Body of pancreas (tissue), 4 donors: Measurements from ENCODE around the gene TNNT2. TPM values are rescaled to one million over a fixed set of nuclear protein-coding genes. Genes with fewer than 3 reads are reported as not detected.

Experiments used
- ATAC-seq: fragments of 150-250 bp; one replicate; pipeline ENCODE4 v1.9.1; 2016
- DNase-seq, 4 donors: peaks; one replicate each; pipeline ENCODE4 v3.0.0-alpha.2; 2019
- H3K27ac ChIP-seq, 4 donors: fragments of 200-600 bp; sonication (generic); 1 replicate in 3 of 4; 2 replicates in 1 of 4; pipeline versions ENCODE4 v1.5.1 to v1.6.1; 2016 to 2019; ENCODE audit warnings: mild to moderate bottlenecking in 1 of 4, mixed read lengths in 1 of 4, moderate library complexity in 1 of 4
- H3K27me3 ChIP-seq, 2 donors: fragments of 200-600 bp; sonication (generic); one replicate each; pipeline ENCODE4 v1.6.0; 2016; ENCODE audit warnings: mild to moderate bottlenecking in 1 of 2
- H3K36me3 ChIP-seq, 2 donors: fragments of 200-600 bp; sonication (generic); replicated peaks in 1 of 2; 2 replicates each; pipeline ENCODE4 v1.5.1; 2016; ENCODE audit warnings: low read depth in 2 of 2; ENCODE audit not compliant: insufficient read depth in 1 of 2
- H3K4me1 ChIP-seq: fragments of 200-600 bp; sonication (generic); one replicate; pipeline ENCODE4 v1.6.0; 2016
- H3K4me3 ChIP-seq, 2 donors: fragments of 200-600 bp; sonication (generic); 1 replicate in 1 of 2; 2 replicates in 1 of 2; pipeline ENCODE4 v1.5.1; 2016 to 2019
- H3K9me3 ChIP-seq, 3 donors: fragments of 200-600 bp; sonication (generic); 1 replicate in 2 of 3; 2 replicates in 1 of 3; pipeline ENCODE4 v1.5.1; 2016
- POLR2A ChIP-seq, 3 donors: fragments of 450-650 bp; IDR thresholded peaks; one replicate each; pipeline ENCODE4 v1.6.1; 2016; ENCODE audit warnings: antibody characterized with exemption in 3 of 3, mild to moderate bottlenecking in 2 of 3
- WGBS, 2 donors: methylation state at CpG; one replicate each; pipeline ENCODE4 v1.1.5; 2017; 5-methylcytosine and 5-hydroxymethylcytosine counted together
- intact Hi-C: fragments of 100-400 bp; cut with DNase I; formaldehyde crosslinking; loops from one replicate; pipeline ENCODE4 v1.15.1; 2023
- total RNA-seq, 2 donors: library from RNA; depleted of rRNA; stranded (reverse); fragments of >200 nt; gene quantifications; one replicate each; pipeline ENCODE4 v1.1.0, GENCODE V29; 2016
- TF ChIP-seq, protein P1 (sequence below), 7 experiments: fragments of 450-650 bp in 4 of 7; fragments of 200-600 bp in 3 of 7; sonication (generic) in 3 of 7; IDR thresholded peaks; one replicate each; pipeline ENCODE4 v1.5.1; 2016 to 2019; ENCODE audit warnings: antibody characterized with exemption in 7 of 7

Gene TNNT2
- total RNA-seq, 2 donors from 2014 or later, result 1.8 TPM; not detected in 1

DNA sequence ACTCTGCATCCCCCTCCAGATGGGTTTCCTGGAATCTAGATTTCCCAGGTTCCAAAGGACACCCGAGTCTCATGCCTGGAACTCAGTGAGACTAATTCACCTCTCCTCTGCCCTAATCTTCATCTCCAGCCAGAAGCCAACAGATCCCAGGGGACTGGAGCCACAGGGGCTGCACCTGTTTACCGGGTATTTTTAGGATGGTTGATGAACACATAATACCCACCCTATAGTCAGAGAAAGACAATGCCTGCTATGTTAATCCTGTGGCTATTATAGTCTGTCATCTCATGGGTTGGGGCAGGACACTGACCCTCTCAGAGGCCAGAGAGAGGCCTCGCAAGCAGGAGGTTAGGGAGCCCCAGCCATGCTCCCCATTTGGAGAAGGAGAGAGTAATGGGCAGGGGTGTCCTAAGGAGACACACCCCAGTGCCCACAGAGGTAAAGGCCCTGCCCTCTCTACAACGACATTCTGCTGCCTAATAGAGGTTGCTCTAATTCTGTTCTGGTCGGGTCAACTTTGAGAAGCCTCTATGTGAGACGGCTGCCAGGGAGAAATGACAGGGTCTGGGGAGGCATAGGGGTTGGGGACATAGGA, 45.1 kb upstream of the TNNT2 start:
- H3K36me3 ChIP-seq, result no peaks in the 10 kb centered on the region
- no peaks in the 10 kb centered on the region for H3K4me1 ChIP-seq
- H3K27ac ChIP-seq, result no peak overlapping the region
- H3K4me3 ChIP-seq, result no peak overlapping the region
- H3K9me3 ChIP-seq, result no peaks in the 10 kb centered on the region
- 60 to 70% methylated on average over 5 to 6 of the region's 6 CpGs for WGBS, 2 donors
- no peak for TF ChIP-seq POLR2A (IDR thresholded peaks at IDR 0.05)
- TF ChIP-seq, protein P1, sequence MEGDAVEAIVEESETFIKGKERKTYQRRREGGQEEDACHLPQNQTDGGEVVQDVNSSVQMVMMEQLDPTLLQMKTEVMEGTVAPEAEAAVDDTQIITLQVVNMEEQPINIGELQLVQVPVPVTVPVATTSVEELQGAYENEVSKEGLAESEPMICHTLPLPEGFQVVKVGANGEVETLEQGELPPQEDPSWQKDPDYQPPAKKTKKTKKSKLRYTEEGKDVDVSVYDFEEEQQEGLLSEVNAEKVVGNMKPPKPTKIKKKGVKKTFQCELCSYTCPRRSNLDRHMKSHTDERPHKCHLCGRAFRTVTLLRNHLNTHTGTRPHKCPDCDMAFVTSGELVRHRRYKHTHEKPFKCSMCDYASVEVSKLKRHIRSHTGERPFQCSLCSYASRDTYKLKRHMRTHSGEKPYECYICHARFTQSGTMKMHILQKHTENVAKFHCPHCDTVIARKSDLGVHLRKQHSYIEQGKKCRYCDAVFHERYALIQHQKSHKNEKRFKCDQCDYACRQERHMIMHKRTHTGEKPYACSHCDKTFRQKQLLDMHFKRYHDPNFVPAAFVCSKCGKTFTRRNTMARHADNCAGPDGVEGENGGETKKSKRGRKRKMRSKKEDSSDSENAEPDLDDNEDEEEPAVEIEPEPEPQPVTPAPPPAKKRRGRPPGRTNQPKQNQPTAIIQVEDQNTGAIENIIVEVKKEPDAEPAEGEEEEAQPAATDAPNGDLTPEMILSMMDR (IDR thresholded peaks at IDR 0.05), result no peak
- ATAC-seq (no peak), DNase-seq (no peak)
- intact Hi-C loops, result no loop called here
- H3K27me3 ChIP-seq, result no peaks in the 10 kb centered on the region

DNA sequence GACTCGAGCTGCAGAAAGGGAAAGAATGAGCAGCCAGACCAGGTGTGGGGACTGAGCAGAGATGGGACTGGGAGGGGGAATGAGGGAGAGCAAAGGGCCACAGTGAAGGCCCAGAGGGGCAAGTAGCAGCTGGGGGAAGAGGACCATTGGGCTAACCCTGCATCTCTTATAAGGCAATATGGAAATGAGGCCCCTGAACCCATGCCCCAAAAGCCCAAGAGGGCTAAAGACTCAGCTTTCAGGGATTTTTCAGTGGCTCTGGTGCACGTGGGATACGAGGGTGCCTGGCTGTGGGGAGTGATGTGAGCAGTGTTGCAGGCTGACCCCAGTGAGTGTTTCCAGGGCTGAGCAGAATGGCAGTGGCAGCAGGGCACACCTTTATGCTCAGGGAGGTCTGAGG, 44.5 kb upstream of the TNNT2 start:
- no peak for DNase-seq
- no peaks in the 10 kb centered on the region for H3K27me3 ChIP-seq
- H3K4me3 ChIP-seq, result no peak overlapping the region
- no peaks in the 10 kb centered on the region for H3K4me1 ChIP-seq
- WGBS, 2 donors, result 52 to 64% methylated on average over 3 of the region's 3 CpGs
- ATAC-seq, result no peak
- TF ChIP-seq POLR2A (IDR thresholded peaks at IDR 0.05), result no peak
- TF ChIP-seq, protein P1 (IDR thresholded peaks at IDR 0.05), result no peak
- intact Hi-C loops, result no loop called here
- H3K27ac ChIP-seq, result no peak overlapping the region
- H3K9me3 ChIP-seq, result no peaks in the 10 kb centered on the region
- H3K36me3 ChIP-seq, result no peaks in the 10 kb centered on the region

DNA sequence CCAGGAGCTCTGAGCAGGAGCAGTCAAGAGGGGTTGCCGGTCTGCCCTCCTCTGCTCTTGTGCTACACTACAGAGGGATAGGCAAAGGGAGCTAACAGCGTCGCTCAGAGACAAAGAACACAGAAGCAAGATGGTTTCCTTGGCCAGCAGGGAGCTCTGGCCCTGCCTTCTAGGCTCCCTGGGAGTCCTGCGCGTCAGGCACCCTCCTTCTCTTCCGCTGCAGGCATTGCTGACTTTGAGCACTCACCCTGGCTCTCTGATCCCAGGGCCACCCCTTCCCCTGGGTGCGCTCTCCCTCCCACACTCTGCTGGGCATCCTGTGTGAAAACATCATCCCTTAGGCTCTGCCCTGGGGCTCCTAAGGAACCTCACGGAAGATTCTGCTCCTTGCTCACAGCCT, 43.6 kb upstream of the TNNT2 start:
- DNase-seq (no peak), ATAC-seq (no peak)
- no peaks in the 10 kb centered on the region for H3K36me3 ChIP-seq
- H3K9me3 ChIP-seq, result no peaks in the 10 kb centered on the region
- H3K27ac ChIP-seq, result no peak overlapping the region
- no peaks in the 10 kb centered on the region for H3K4me1 ChIP-seq
- intact Hi-C loops, result no loop called here
- H3K4me3 ChIP-seq, result no peak overlapping the region
- WGBS, 2 donors, result 74 to 77% methylated on average over 7 to 8 of the region's 8 CpGs
- no peaks in the 10 kb centered on the region for H3K27me3 ChIP-seq
- TF ChIP-seq, protein P1 (IDR thresholded peaks at IDR 0.05), result no peak
- TF ChIP-seq POLR2A (IDR thresholded peaks at IDR 0.05), result no peak

DNA sequence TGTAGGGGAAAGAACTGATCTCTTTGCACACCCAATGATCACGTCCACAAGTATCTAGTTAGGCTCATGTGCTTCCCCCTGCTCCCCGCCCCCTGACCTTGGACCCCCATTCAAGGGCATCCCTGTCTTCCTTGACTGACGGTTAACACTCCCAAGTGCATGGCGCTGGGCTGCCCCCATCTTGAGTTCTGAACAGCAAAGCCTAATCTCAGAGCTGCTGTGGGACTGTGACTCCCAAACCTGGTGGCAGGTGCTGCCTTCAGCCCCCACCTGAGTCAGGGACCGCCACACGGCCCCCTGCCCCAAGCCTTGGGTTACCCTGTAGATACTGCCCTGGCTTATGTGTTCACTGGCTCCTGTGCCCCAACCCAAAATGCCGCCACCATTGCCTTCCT, 43.1 kb upstream of the TNNT2 start:
- Histone ChIP-seq H3K9me3 (no peaks in the 10 kb centered on the region), H3K27ac (no peak overlapping the region), H3K27me3 (no peaks in the 10 kb centered on the region), H3K4me3 (no peak overlapping the region), H3K4me1 (no peaks in the 10 kb centered on the region), H3K36me3 (no peaks in the 10 kb centered on the region)
- ATAC-seq (no peak), DNase-seq (no peak)
- WGBS, 2 donors, result 66 to 71% methylated on average over 6 to 7 of the region's 7 CpGs
- TF ChIP-seq POLR2A (IDR thresholded peaks at IDR 0.05), result no peak
- TF ChIP-seq, protein P1 (IDR thresholded peaks at IDR 0.05), result no peak
- intact Hi-C loops, result no loop called here
